ENCODE results near the gene FNIP2. TPM values are rescaled to one million over a fixed set of nuclear protein-coding genes. Genes with fewer than 3 reads are reported as not detected.

Gene FNIP2
- total RNA-seq, 1 experiment from 2014 or later: 35.3 TPM

DNA sequence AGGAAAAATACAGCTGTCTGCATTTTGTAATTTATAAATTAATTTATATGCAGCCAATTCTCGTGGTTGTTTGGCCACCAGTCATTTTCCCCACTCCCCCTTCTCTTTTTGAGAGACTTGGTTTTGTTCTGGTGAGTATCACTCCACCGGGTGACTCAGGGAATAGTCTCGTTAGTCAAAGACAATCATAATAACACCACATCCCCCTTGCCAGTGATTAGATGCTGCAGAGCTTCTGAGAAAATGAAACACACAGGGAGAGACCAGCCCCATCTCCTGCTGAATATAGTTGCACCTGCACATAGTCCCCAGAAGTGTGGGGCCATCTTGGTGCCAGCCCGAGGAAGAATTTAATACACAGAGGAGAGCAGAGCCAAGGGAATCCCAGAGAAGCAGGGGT lies 8.0 kb upstream of the FNIP2 start:
- CTCF ChIA-PET: no interaction called here
- H3K4me3 Mint-ChIP-seq (ENCODE audit: low read depth, unreplicated experiment): no peak overlapping the region
- no peaks in the 10 kb centered on the region for H3K4me1 Mint-ChIP-seq (ENCODE audit: low read depth, unreplicated experiment)
- H3K9me3 Mint-ChIP-seq (ENCODE audit: low read depth, unreplicated experiment): peaks cover 3% of the 10 kb centered on the region
- BruUV-seq (replicated peaks): no TSS peak
- TF ChIP-seq, protein P1, sequence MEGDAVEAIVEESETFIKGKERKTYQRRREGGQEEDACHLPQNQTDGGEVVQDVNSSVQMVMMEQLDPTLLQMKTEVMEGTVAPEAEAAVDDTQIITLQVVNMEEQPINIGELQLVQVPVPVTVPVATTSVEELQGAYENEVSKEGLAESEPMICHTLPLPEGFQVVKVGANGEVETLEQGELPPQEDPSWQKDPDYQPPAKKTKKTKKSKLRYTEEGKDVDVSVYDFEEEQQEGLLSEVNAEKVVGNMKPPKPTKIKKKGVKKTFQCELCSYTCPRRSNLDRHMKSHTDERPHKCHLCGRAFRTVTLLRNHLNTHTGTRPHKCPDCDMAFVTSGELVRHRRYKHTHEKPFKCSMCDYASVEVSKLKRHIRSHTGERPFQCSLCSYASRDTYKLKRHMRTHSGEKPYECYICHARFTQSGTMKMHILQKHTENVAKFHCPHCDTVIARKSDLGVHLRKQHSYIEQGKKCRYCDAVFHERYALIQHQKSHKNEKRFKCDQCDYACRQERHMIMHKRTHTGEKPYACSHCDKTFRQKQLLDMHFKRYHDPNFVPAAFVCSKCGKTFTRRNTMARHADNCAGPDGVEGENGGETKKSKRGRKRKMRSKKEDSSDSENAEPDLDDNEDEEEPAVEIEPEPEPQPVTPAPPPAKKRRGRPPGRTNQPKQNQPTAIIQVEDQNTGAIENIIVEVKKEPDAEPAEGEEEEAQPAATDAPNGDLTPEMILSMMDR (IDR thresholded peaks at IDR 0.05; ENCODE audit: unreplicated experiment): no peak
- no peaks in the 10 kb centered on the region for H3K27me3 Mint-ChIP-seq (ENCODE audit: unreplicated experiment)
- intact Hi-C loops (cut with micrococcal nuclease; ENCODE audit: unreplicated experiment): no loop called here
- no peak for DNase-seq
- no peak overlapping the region for H3K27ac Mint-ChIP-seq (ENCODE audit: unreplicated experiment)
- no peaks in the 10 kb centered on the region for H3K36me3 Mint-ChIP-seq (ENCODE audit: insufficient read depth, unreplicated experiment)

DNA sequence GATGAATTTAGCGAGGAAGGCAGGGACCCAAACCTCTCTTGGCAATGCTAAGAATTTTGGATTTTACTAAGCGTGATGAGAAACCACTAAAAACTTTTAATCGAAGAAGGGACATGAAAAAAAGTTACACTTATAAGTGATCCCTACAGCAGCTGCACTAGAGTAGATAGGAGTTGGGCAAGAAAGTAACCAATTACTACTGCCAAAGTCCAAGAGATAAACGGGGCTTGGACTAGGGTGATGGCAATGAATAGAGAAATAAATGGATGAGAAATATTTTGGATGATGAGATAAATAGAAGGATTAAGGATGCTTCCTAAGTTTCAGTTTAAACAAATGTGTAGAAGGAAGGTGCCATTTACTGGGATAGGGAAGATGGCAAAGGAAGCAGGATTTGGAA lies 6.3 kb upstream of the FNIP2 start:
- intact Hi-C loops (cut with micrococcal nuclease; ENCODE audit: unreplicated experiment): no loop called here
- Mint-ChIP-seq H3K36me3 (ENCODE audit: insufficient read depth, unreplicated experiment) (no peaks in the 10 kb centered on the region), H3K27ac (ENCODE audit: unreplicated experiment) (no peak overlapping the region), H3K9me3 (ENCODE audit: low read depth, unreplicated experiment) (peaks cover 3% of the 10 kb centered on the region), H3K27me3 (ENCODE audit: unreplicated experiment) (no peaks in the 10 kb centered on the region), H3K4me3 (ENCODE audit: low read depth, unreplicated experiment) (no peak overlapping the region), H3K4me1 (ENCODE audit: low read depth, unreplicated experiment) (no peaks in the 10 kb centered on the region)
- no TSS peak for BruUV-seq (replicated peaks)
- no peak for DNase-seq
- TF ChIP-seq, protein P1 (IDR thresholded peaks at IDR 0.05; ENCODE audit: unreplicated experiment): no peak
- CTCF ChIA-PET: no interaction called here

DNA sequence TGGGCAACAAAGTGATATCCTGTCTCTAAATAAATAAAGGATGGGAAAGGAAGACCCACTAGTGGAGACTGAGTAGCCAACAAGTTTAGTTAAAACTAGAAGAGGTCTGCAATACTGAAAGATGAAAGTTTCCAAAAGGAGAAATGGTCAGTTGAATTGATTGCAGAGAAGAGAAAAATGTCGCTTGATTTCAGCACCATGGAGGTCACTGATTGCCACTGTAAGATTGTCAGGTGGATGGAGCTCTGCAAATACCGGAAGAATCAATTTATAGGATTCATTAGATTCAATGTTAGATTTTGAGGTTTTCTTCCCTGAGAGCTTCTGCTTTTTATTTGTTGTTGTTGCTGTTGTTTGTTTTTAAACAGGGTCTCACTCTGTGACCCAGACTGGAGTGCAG lies 5.4 kb upstream of the FNIP2 start:
- CTCF ChIA-PET: no interaction called here
- H3K4me1 Mint-ChIP-seq (ENCODE audit: low read depth, unreplicated experiment): no peaks in the 10 kb centered on the region
- intact Hi-C loops (cut with micrococcal nuclease; ENCODE audit: unreplicated experiment): no loop called here
- BruUV-seq (replicated peaks): no TSS peak
- TF ChIP-seq, protein P1 (IDR thresholded peaks at IDR 0.05; ENCODE audit: unreplicated experiment): no peak
- no peak for DNase-seq
- no peak overlapping the region for H3K27ac Mint-ChIP-seq (ENCODE audit: unreplicated experiment)
- H3K36me3 Mint-ChIP-seq (ENCODE audit: insufficient read depth, unreplicated experiment): peaks cover 8% of the 10 kb centered on the region
- no peaks in the 10 kb centered on the region for H3K9me3 Mint-ChIP-seq (ENCODE audit: low read depth, unreplicated experiment)
- H3K27me3 Mint-ChIP-seq (ENCODE audit: unreplicated experiment): no peaks in the 10 kb centered on the region
- H3K4me3 Mint-ChIP-seq (ENCODE audit: low read depth, unreplicated experiment): no peak overlapping the region

DNA sequence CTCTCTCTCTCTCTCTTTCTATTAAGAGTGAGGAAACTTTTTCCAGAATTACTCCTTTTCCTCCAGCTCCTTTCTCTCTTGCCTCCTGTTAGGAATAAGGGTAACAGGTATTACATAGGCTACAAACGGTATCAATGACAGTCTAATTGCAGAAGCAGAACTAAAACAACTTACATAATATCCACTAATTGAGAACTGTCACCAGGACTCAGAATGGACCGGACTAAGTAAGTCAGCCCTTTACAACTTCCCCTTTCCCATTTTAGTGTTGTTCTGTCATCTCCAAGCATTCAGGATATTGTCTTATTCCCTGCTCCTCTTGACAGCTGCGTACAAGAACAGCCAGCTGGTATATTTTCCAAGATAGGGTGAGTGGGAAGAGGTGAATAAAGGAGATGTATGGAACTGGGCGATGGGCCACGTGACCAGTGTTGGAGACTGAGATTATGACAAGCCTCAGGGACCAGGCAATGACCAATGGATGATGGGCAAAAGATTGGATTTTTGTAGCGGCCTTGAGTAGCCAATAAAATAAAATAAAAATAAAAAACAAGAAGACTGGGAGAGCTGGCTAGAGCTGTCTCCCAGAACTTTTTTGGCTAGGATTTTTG lies 2.3 kb upstream of the FNIP2 start:
- no peak overlapping the region for H3K4me3 Mint-ChIP-seq (ENCODE audit: low read depth, unreplicated experiment)
- intact Hi-C loops (cut with micrococcal nuclease; ENCODE audit: unreplicated experiment): no loop called here

More for the DNA sequence above, 2.3 kb upstream of the FNIP2 start:
- Mint-ChIP-seq H3K9me3 (ENCODE audit: low read depth, unreplicated experiment) (no peaks in the 10 kb centered on the region), H3K4me1 (ENCODE audit: low read depth, unreplicated experiment) (peaks cover 8% of the 10 kb centered on the region), H3K36me3 (ENCODE audit: insufficient read depth, unreplicated experiment) (peaks cover 33% of the 10 kb centered on the region), H3K27ac (ENCODE audit: unreplicated experiment) (no peak overlapping the region), H3K27me3 (ENCODE audit: unreplicated experiment) (no peaks in the 10 kb centered on the region)
- DNase-seq: no peak
- no TSS peak for BruUV-seq (replicated peaks)
- TF ChIP-seq, protein P1 (IDR thresholded peaks at IDR 0.05; ENCODE audit: unreplicated experiment): no peak
- CTCF ChIA-PET: no interaction called here

All from Calu3 (cell line).